Transverse colon (tissue), 4 donors: ENCODE measurements around the gene SEC24C.

ENCODE experiments used
- CTCF ChIP-seq, 5 experiments: fragments of 200-600 bp in 3 of 5; fragments of 450-650 bp in 2 of 5; sonication (generic) in 3 of 5; IDR thresholded peaks; 1 replicate in 2 of 5; 2 replicates in 3 of 5; pipeline ENCODE4 v1.5.1; 2016 to 2017; ENCODE audit warnings: antibody characterized with exemption in 5 of 5, inconsistent platforms in 3 of 5, mild to moderate bottlenecking in 2 of 5, moderate library complexity in 1 of 5
- POLR2A ChIP-seq: fragments of 450-650 bp; IDR thresholded peaks from one replicate; pipeline ENCODE4 v1.6.1; 2016; ENCODE audit warnings: antibody characterized with exemption, mild to moderate bottlenecking, moderate library complexity
- POLR2AphosphoS5 ChIP-seq, 3 donors: sonication (generic); formaldehyde crosslinking; IDR thresholded peaks; one replicate each; pipeline ENCODE4 v1.6.1; 2016; ENCODE audit warnings: antibody characterized with exemption in 3 of 3

DNA sequence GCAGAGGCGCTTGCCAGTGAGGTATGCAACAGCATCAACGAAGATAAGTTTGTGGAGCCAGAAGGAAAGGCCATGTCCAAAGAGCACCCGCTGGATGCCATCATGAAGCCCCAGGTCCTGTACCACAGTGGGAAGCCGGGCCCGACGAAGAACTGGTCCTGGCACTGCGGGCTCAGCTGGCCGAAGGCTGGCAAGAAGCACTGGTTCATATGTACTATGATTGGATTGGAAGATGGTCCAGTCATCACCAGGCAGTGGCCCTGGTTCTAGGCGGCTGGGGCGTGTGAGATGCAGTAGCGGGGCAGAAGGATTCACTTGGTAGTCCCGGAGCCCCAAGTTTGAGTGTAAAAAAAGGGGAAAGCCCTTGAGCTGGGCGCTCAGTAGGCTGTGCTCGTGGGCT is 63.3 kb downstream of the SEC24C start:
- TF ChIP-seq POLR2A (no peak), CTCF (IDR thresholded peaks at IDR 0.05) (no peak), POLR2AphosphoS5 (IDR thresholded peaks at IDR 0.05) (no peak)
